Panc1 (cell line): Measurements from ENCODE around the gene ARFGEF3. TPM values are rescaled to one million over a fixed set of nuclear protein-coding genes. Genes with fewer than 3 reads are reported as not detected.
A peak's percentile ranks its signal among the peaks of the same experiment; 100 is the strongest.

Source experiments
- ATAC-seq: fragments of 200-7000 bp; cut with Tn5 transposase; 2 replicates; pipeline ENCODE4 v1.9.1; 2020; ENCODE audit warnings: mild to moderate bottlenecking, moderate library complexity
- Bru-seq: library from RNA; stranded (reverse); fragments of 400-500 nt; gene quantifications from one replicate; lab custom pipeline; 2021; lab: Mats Ljungman, UMichigan
- BruChase-seq, 2 experiments: library from RNA; stranded (reverse); fragments of 400-500 nt; gene quantifications; one replicate each; lab custom pipeline; 2021; lab: Mats Ljungman, UMichigan
- BruUV-seq: library from RNA; stranded (reverse); fragments of 400-500 nt; replicated peaks from 2 replicates; lab custom pipeline; 2021; lab: Mats Ljungman, UMichigan
- CTCF ChIA-PET: fragments of 300-600 bp; sonication (Branson Sonifier 250); formaldehyde crosslinking; loops from one replicate; lab custom pipeline; 2022; ENCODE audit warnings: antibody characterized with exemption; lab: Charles Lee
- POLR2A ChIA-PET: fragments of 300-600 bp; sonication (Branson Sonifier 250); formaldehyde crosslinking; loops from one replicate; lab custom pipeline; 2022; ENCODE audit warnings: antibody characterized with exemption; lab: Charles Lee
- DNase-seq: peaks from one replicate; pipeline ENCODE4 v3.0.0-alpha.2; 2010; ENCODE audit warnings: low read depth, low spot score
- H3K27ac ChIP-seq: 2 replicates; pipeline ENCODE4 v1.5.1; 2011; ENCODE audit warnings: mild to moderate bottlenecking, low read length, inconsistent platforms
- H3K27me3 ChIP-seq: fragments of 200-500 bp; sonication (Bioruptor generic); 2 replicates; pipeline ENCODE4 v1.6.0; 2014; ENCODE audit warnings: low read length, inconsistent platforms; ENCODE audit not compliant: control insufficient read depth, insufficient read depth
- H3K36me3 ChIP-seq: fragments of 200-500 bp; sonication (Bioruptor generic); 2 replicates; pipeline ENCODE4 v1.5.1; 2014; ENCODE audit warnings: inconsistent platforms, mild to moderate bottlenecking, low read length, moderate library complexity; ENCODE audit not compliant: control insufficient read depth, insufficient read depth
- H3K4me1 ChIP-seq: 2 replicates; pipeline ENCODE4 v1.5.1; 2011; ENCODE audit warnings: inconsistent platforms, mild to moderate bottlenecking, low read length, moderate library complexity; ENCODE audit not compliant: control insufficient read depth, insufficient read depth
- H3K4me3 ChIP-seq, 2 experiments: 2 replicates each; pipeline ENCODE4 v1.5.1; 2011 to 2012; ENCODE audit warnings: low read depth in 2 of 2, low read length in 2 of 2, mild to moderate bottlenecking in 2 of 2, inconsistent platforms in 1 of 2, moderate library complexity in 1 of 2
- H3K9me3 ChIP-seq: fragments of 200-500 bp; sonication (Bioruptor generic); 2 replicates; pipeline ENCODE4 v1.5.1; 2014; ENCODE audit warnings: low read depth, mild to moderate bottlenecking, inconsistent platforms, low read length, moderate library complexity; ENCODE audit not compliant: control insufficient read depth, insufficient read depth
- TCF7L2 ChIP-seq: IDR thresholded peaks from 2 replicates; pipeline ENCODE4 v1.6.1; 2011; ENCODE audit warnings: mild to moderate bottlenecking, low read depth, low read length, inconsistent platforms
- in situ Hi-C: cut with HindIII; loops from 2 replicates; pipeline ENCODE4 v1.10.0; 2016; ENCODE audit warnings: low sequenced_read_pairs, low pct_unique_long_range_greater_than_20kb
- intact Hi-C: fragments of 100-400 bp; cut with micrococcal nuclease; formaldehyde crosslinking; loops from one replicate; pipeline ENCODE4 v1.10.0; 2022; ENCODE audit not compliant: unreplicated experiment
- long read RNA-seq: library from polyadenylated mRNA; unstranded; transcript quantifications from one replicate; pipeline ENCODE4 v2.0.0, GENCODE V29; 2021; ENCODE audit not compliant: unreplicated experiment
- polyA plus RNA-seq: library from polyadenylated mRNA; unstranded; fragments of >200 nt; gene quantifications from one replicate; pipeline ENCODE4 v1.2.1, GENCODE V29; 2012; ENCODE audit warnings: missing spikeins; ENCODE audit not compliant: insufficient read length
- total RNA-seq: library from RNA; stranded (reverse); gene quantifications from one replicate; pipeline ENCODE4 v1.2.1, GENCODE V29; 2021; ENCODE audit not compliant: unreplicated experiment
- TF ChIP-seq, protein P1 (sequence below): fragments of 450-650 bp; IDR thresholded peaks from 2 replicates; pipeline ENCODE4 v1.5.1; 2017; ENCODE audit warnings: mild to moderate bottlenecking
- TF ChIP-seq, protein P2 (sequence below), 2 experiments: IDR thresholded peaks; 2 replicates each; pipeline ENCODE4 v1.6.1; 2011 to 2012; ENCODE audit warnings: low read depth in 2 of 2, control low read depth in 1 of 2, low read length in 1 of 2, mild to moderate bottlenecking in 1 of 2, moderate library complexity in 1 of 2; ENCODE audit not compliant: insufficient read depth in 1 of 2

Gene ARFGEF3, protein sequence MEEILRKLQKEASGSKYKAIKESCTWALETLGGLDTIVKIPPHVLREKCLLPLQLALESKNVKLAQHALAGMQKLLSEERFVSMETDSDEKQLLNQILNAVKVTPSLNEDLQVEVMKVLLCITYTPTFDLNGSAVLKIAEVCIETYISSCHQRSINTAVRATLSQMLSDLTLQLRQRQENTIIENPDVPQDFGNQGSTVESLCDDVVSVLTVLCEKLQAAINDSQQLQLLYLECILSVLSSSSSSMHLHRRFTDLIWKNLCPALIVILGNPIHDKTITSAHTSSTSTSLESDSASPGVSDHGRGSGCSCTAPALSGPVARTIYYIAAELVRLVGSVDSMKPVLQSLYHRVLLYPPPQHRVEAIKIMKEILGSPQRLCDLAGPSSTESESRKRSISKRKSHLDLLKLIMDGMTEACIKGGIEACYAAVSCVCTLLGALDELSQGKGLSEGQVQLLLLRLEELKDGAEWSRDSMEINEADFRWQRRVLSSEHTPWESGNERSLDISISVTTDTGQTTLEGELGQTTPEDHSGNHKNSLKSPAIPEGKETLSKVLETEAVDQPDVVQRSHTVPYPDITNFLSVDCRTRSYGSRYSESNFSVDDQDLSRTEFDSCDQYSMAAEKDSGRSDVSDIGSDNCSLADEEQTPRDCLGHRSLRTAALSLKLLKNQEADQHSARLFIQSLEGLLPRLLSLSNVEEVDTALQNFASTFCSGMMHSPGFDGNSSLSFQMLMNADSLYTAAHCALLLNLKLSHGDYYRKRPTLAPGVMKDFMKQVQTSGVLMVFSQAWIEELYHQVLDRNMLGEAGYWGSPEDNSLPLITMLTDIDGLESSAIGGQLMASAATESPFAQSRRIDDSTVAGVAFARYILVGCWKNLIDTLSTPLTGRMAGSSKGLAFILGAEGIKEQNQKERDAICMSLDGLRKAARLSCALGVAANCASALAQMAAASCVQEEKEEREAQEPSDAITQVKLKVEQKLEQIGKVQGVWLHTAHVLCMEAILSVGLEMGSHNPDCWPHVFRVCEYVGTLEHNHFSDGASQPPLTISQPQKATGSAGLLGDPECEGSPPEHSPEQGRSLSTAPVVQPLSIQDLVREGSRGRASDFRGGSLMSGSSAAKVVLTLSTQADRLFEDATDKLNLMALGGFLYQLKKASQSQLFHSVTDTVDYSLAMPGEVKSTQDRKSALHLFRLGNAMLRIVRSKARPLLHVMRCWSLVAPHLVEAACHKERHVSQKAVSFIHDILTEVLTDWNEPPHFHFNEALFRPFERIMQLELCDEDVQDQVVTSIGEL (N-terminal part only)
- total RNA-seq, result 1.5 TPM
- 0.48 TPM for polyA plus RNA-seq
- Bru-seq, nascent RNA, result percentile 38 among the genes with signal in this experiment
- BruChase-seq, experiment 1, labeled RNA remaining after a 2-hour chase, result percentile 36 among the genes with signal in this experiment
- percentile 42 among the genes with signal in this experiment for BruChase-seq, experiment 2, labeled RNA remaining after a 6-hour chase
- long read RNA-seq, partial matches to known transcripts, result 3 of 3 reads
- long read RNA-seq, other reads (novel, unspliced or antisense), result 0 of 3 reads

DNA sequence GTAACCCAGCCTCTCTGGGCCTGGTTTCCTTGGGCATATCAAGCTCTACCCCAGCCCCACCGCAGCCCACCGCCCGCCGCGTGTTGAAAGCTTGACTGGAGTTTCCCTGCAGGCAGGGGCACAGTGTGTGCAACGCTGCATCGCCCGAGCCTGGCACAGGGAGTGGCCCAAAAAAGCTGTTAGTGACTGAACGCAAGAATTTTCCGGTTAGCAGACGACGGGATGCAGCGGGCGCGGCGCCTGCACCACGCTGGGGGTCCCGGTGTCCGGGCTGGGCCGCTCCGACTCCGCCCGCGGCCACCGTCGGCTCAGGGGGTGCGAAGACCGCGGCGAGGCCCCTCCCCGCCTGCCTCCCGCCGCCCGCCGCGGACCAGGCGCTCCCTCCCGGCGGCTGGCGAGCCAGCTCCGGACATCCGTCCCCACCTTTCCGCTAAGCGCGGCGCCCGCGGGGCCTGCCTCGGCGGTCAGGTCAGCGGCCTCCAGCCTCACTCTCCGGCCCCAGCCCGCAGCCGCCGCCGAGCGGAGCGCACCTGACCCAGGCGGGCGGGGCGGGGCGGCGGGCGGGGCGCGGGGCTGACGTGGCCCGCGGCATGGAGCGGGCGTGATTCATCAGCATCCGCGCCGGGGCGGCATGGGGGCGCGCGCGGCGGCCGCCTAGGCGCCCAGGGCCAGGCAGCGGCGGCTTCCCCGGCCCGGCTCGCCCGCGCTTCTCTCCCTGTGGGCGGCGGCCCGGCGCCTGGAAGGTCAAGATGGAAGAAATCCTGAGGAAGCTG is at the start of gene ARFGEF3:
TSS of gene ARFGEF3 (plus strand) at position 602 of the 773 bp plus-strand sequence. CDS start at position 750, 148 bp downstream.
- intact Hi-C loops, result no loop called here
- CTCF ChIA-PET, result no interaction called here

DNA sequence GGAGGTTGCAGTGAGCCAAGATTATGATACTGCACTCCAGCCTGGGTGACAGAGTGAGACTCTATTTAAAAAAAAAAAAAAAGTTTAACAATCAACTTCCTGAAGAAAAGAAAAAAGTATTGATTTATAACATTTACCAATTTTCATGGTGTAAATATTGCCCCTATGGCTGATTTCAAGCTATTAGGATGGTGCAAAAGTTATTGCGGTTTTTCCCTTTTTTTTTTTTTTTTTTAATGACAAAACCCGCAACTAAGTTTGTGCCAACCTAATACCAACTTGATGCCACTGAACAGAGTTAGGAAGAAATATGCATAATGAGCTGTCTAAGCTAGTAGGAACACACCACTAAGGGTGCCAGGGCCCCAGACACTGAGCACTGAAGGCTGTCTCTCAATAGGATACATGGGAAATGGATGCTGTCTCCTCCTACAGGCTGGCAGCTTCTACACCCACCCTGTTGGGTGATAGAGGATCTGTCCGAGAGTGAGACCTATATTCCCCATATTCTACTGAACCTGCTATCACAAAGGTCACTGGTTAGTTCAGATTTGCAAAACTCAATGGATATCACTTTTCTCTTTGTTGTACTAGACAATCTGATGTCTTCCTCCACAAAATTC is 48.0 kb upstream of the ARFGEF3 start:
- H3K9me3 ChIP-seq, result no peaks in the 10 kb centered on the region
- TF ChIP-seq, protein P1, sequence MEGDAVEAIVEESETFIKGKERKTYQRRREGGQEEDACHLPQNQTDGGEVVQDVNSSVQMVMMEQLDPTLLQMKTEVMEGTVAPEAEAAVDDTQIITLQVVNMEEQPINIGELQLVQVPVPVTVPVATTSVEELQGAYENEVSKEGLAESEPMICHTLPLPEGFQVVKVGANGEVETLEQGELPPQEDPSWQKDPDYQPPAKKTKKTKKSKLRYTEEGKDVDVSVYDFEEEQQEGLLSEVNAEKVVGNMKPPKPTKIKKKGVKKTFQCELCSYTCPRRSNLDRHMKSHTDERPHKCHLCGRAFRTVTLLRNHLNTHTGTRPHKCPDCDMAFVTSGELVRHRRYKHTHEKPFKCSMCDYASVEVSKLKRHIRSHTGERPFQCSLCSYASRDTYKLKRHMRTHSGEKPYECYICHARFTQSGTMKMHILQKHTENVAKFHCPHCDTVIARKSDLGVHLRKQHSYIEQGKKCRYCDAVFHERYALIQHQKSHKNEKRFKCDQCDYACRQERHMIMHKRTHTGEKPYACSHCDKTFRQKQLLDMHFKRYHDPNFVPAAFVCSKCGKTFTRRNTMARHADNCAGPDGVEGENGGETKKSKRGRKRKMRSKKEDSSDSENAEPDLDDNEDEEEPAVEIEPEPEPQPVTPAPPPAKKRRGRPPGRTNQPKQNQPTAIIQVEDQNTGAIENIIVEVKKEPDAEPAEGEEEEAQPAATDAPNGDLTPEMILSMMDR, result 0 out of 2 replicates have a peak, but pooled peaks have one; percentile 5
- TF ChIP-seq, protein P2, sequence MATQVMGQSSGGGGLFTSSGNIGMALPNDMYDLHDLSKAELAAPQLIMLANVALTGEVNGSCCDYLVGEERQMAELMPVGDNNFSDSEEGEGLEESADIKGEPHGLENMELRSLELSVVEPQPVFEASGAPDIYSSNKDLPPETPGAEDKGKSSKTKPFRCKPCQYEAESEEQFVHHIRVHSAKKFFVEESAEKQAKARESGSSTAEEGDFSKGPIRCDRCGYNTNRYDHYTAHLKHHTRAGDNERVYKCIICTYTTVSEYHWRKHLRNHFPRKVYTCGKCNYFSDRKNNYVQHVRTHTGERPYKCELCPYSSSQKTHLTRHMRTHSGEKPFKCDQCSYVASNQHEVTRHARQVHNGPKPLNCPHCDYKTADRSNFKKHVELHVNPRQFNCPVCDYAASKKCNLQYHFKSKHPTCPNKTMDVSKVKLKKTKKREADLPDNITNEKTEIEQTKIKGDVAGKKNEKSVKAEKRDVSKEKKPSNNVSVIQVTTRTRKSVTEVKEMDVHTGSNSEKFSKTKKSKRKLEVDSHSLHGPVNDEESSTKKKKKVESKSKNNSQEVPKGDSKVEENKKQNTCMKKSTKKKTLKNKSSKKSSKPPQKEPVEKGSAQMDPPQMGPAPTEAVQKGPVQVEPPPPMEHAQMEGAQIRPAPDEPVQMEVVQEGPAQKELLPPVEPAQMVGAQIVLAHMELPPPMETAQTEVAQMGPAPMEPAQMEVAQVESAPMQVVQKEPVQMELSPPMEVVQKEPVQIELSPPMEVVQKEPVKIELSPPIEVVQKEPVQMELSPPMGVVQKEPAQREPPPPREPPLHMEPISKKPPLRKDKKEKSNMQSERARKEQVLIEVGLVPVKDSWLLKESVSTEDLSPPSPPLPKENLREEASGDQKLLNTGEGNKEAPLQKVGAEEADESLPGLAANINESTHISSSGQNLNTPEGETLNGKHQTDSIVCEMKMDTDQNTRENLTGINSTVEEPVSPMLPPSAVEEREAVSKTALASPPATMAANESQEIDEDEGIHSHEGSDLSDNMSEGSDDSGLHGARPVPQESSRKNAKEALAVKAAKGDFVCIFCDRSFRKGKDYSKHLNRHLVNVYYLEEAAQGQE (IDR thresholded peaks at IDR 0.05; ENCODE audit: insufficient read depth in 1 of 2, low read depth in 2 of 2, low read length in 1 of 2), result no peak
- ChIA-PET CTCF (interaction anchor here (0.6 to 0.7 kb wide), 3 partner anchors 660 to 1275 kb away, joined by 4 to 8 read pairs (median 5); partner anchors contain the start of gene CCDC28A), POLR2A (interaction anchor here (0.6 kb wide), 2 partner anchors 14 to 660 kb away, joined by 3 to 5 read pairs; partner anchors contain the start of gene CCDC28A)
- no peak for DNase-seq
- ATAC-seq, result no peak
- no peaks in the 10 kb centered on the region for H3K36me3 ChIP-seq
- no peak overlapping the region for H3K27ac ChIP-seq
- H3K4me3 ChIP-seq, result no peak overlapping the region
- H3K4me1 ChIP-seq, result peaks cover 9% of the 10 kb centered on the region
- intact Hi-C loops (loop anchor here (10.0 kb wide), 3 partner anchors 401 to 651 kb away; no protein-coding TSS in a partner anchor), in situ Hi-C loops (no loop called here)
- H3K27me3 ChIP-seq, result no peaks in the 10 kb centered on the region
- BruUV-seq, result no TSS peak

More for the DNA sequence above, at the start of gene ARFGEF3:
- POLR2A ChIA-PET, result interaction anchor here (0.7 kb wide), 1 partner anchor 36 kb away, joined by 3 read pairs; no protein-coding TSS in a partner anchor
- peaks cover 9% of the 10 kb centered on the region; the same call in 1 of the 2 replicates for H3K4me1 ChIP-seq
- in situ Hi-C loops, result no loop called here
- DNase-seq, result no peak
- H3K9me3 ChIP-seq, result no peaks in the 10 kb centered on the region
- TF ChIP-seq, protein P1, result 0 out of 2 replicates have a peak, but pooled peaks have one; percentile 10
- TF ChIP-seq TCF7L2, result no peak
- H3K27me3 ChIP-seq, result peaks cover 57% of the 10 kb centered on the region
- no peak within 1 kb of the TSS for H3K27ac ChIP-seq
- H3K4me3 ChIP-seq, result peak within 1 kb of the TSS; percentile 56 to 62
- BruUV-seq, result no TSS peak
- H3K36me3 ChIP-seq, result no peaks in the 10 kb centered on the region; the same call in 1 of the 2 replicates
- ATAC-seq, result peak; percentile 95
